RPMI7951 (cell line): ENCODE data around the gene TENM3. TPM values are rescaled to one million over a fixed set of nuclear protein-coding genes. Genes with fewer than 3 reads are reported as not detected.
A peak's percentile ranks its signal among the peaks of the same experiment; 100 is the strongest.
"Not testable (repeated sequence)": the region's sequence is repeated elsewhere in the genome, so short reads cannot be mapped to it uniquely, and the experiment has no call there.

Experiments used
- DNase-seq: peaks from one replicate; pipeline ENCODE4 v3.0.0-alpha.2; 2012; ENCODE audit warnings: low read depth
- total RNA-seq: library from RNA; depleted of rRNA; stranded (reverse); fragments of >200 nt; shearing (Covaris generic); gene quantifications from 2 replicates; pipeline ENCODE4 v1.2.3, GENCODE V29; 2014; rRNA removed

TENM3 gene
- total RNA-seq = 18.2 and 20.1 TPM in 2 replicates

GRCh38 chr4:182243204-182243603, at the start of gene TENM3:
Gene TENM3 (plus strand): TSS chr4:182243402. CDS start chr4:182324021, 80,619 bp downstream.
- not testable (repeated sequence) for DNase-seq

- no peak for DNase-seq
These were observed 48.9 kb upstream of the TENM3 start for GRCh38 chr4:182194091-182194824.

GRCh38 chr4:182197611-182198010, 45.6 kb upstream of the TENM3 start:
- no peak for DNase-seq

- DNase-seq = no peak
These were observed 41.3 kb upstream of the TENM3 start for GRCh38 chr4:182201871-182202270.

GRCh38 chr4:182202650-182203049, 40.6 kb upstream of the TENM3 start:
- DNase-seq = no peak

GRCh38 chr4:182203872-182204411, 39.3 kb upstream of the TENM3 start:
- no peak for DNase-seq

GRCh38 chr4:182205306-182205705, 37.9 kb upstream of the TENM3 start:
- no peak for DNase-seq

GRCh38 chr4:182206266-182206665, 36.9 kb upstream of the TENM3 start:
- DNase-seq = no peak

GRCh38 chr4:182206916-182207315, 36.3 kb upstream of the TENM3 start:
- DNase-seq = no peak

GRCh38 chr4:182207830-182208396, 35.3 kb upstream of the TENM3 start:
- DNase-seq = peak; percentile 76

- no peak for DNase-seq
These were observed 34.6 kb upstream of the TENM3 start for GRCh38 chr4:182208526-182209050.

GRCh38 chr4:182212211-182212761, 30.9 kb upstream of the TENM3 start:
- peak; percentile 79 for DNase-seq

GRCh38 chr4:182213004-182213403, 30.2 kb upstream of the TENM3 start:
- no peak for DNase-seq

GRCh38 chr4:182215148-182215547, 28.1 kb upstream of the TENM3 start:
- DNase-seq = no peak

GRCh38 chr4:182216005-182216404, 27.2 kb upstream of the TENM3 start:
- no peak for DNase-seq

GRCh38 chr4:182219411-182220056, 23.7 kb upstream of the TENM3 start:
- peak; percentile 58 for DNase-seq

GRCh38 chr4:182221987-182222386, 21.2 kb upstream of the TENM3 start:
- DNase-seq = no peak

GRCh38 chr4:182222766-182223165, 20.4 kb upstream of the TENM3 start:
- no peak for DNase-seq

GRCh38 chr4:182223708-182224107, 19.5 kb upstream of the TENM3 start:
- no peak for DNase-seq

- no peak for DNase-seq
These were observed 18.9 kb upstream of the TENM3 start for GRCh38 chr4:182224192-182224850.

- DNase-seq = no peak
These were observed 17.8 kb upstream of the TENM3 start for GRCh38 chr4:182225257-182225852.
